Duodenal mucosa (tissue), 2 donors: Measurements from ENCODE around the gene SETX.
"Not testable (repeated sequence)": the region's sequence is repeated elsewhere in the genome, so short reads cannot be mapped to it uniquely, and the experiment has no call there.

Experiments
- H3K27ac ChIP-seq: one replicate; pipeline ENCODE4 v1.7.0; 2013; ENCODE audit warnings: low read depth, low read length
- H3K27me3 ChIP-seq, 2 donors: one replicate each; pipeline ENCODE4 v1.7.0; 2013; ENCODE audit warnings: low read length in 2 of 2, control low read depth in 1 of 2; ENCODE audit not compliant: insufficient read depth in 2 of 2, control insufficient read depth in 1 of 2
- H3K36me3 ChIP-seq, 2 donors: one replicate each; pipeline ENCODE4 v1.7.0; 2013; ENCODE audit warnings: low read length in 2 of 2, control low read depth in 1 of 2; ENCODE audit not compliant: insufficient read depth in 2 of 2, control insufficient read depth in 1 of 2
- H3K4me1 ChIP-seq, 2 donors: one replicate each; pipeline ENCODE4 v1.7.0; 2013; ENCODE audit warnings: low read length in 2 of 2, control low read depth in 1 of 2; ENCODE audit not compliant: insufficient read depth in 2 of 2, control insufficient read depth in 1 of 2
- H3K4me3 ChIP-seq, 2 donors: one replicate each; pipeline ENCODE4 v1.7.0; 2013; ENCODE audit warnings: low read length in 2 of 2, low read depth in 1 of 2
- H3K9ac ChIP-seq, 2 donors: one replicate each; pipeline ENCODE4 v1.7.0; 2013; ENCODE audit warnings: low read length in 2 of 2, low read depth in 1 of 2
- H3K9me3 ChIP-seq, 2 donors: one replicate each; pipeline ENCODE4 v1.7.0; 2013; ENCODE audit warnings: low read length in 2 of 2, control low read depth in 1 of 2; ENCODE audit not compliant: control insufficient read depth in 1 of 2

SETX gene

GRCh38 chr9:132378416-132378815 is 23.6 kb upstream of the SETX start:
- H3K9ac ChIP-seq, H3K9me3 ChIP-seq, H3K4me1 ChIP-seq, H3K4me3 ChIP-seq, H3K27ac ChIP-seq, H3K27me3 ChIP-seq: not testable (repeated sequence)
- peaks cover 27 to 49% of the 10 kb centered on the region in 2 donors for H3K36me3 ChIP-seq

- H3K9ac ChIP-seq, H3K9me3 ChIP-seq, H3K27me3 ChIP-seq, H3K4me1 ChIP-seq, H3K4me3 ChIP-seq, H3K27ac ChIP-seq: not testable (repeated sequence)
- peaks cover 27 to 46% of the 10 kb centered on the region in 2 donors for H3K36me3 ChIP-seq
Measured at GRCh38 chr9:132377769-132378168, 23.0 kb upstream of the SETX start.

GRCh38 chr9:132372177-132373095 is 17.6 kb upstream of the SETX start:
- Histone ChIP-seq H3K27me3 (no peaks in the 10 kb centered on the region), H3K27ac (no peak overlapping the region), H3K36me3 (peaks cover 10 to 22% of the 10 kb centered on the region in 2 donors), H3K4me1 (no peaks in the 10 kb centered on the region), H3K9ac (no peak overlapping the region), H3K4me3 (no peak overlapping the region), H3K9me3 (no peaks in the 10 kb centered on the region)

GRCh38 chr9:132370592-132370991 is 15.8 kb upstream of the SETX start:
- no peak overlapping the region for H3K4me3 ChIP-seq
- H3K4me1 ChIP-seq = no peaks in the 10 kb centered on the region
- H3K9ac ChIP-seq = no peak overlapping the region
- H3K27ac ChIP-seq = no peak overlapping the region
- H3K9me3 ChIP-seq = no peaks in the 10 kb centered on the region
- no peaks in the 10 kb centered on the region for H3K27me3 ChIP-seq
- H3K36me3 ChIP-seq = peaks cover 0 to 3% of the 10 kb centered on the region in 2 donors

DNA sequence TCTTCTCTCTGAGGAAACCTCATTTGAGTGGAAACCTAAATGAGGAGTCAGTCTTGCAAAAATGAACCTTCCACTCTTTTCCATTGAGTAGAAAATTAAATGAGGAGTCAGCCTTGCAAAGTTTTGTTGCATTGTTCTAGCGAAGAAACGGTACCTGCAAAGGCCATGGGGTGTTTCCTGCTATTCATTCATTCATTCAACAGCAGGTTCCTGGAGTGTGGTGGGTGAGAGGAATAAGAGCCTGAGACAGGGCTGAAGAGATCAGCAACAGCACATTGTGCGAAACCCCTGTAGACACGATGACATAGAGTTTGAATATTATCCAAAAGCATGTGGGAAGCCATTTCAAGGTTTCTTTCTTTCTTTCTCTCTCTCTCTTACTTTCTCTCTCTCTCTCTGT is 14.6 kb upstream of the SETX start:
- Histone ChIP-seq H3K4me1 (no peaks in the 10 kb centered on the region), H3K36me3 (no peaks in the 10 kb centered on the region), H3K27ac (no peak overlapping the region), H3K9me3 (no peaks in the 10 kb centered on the region), H3K4me3 (no peak overlapping the region), H3K9ac (no peak overlapping the region), H3K27me3 (no peaks in the 10 kb centered on the region)

DNA sequence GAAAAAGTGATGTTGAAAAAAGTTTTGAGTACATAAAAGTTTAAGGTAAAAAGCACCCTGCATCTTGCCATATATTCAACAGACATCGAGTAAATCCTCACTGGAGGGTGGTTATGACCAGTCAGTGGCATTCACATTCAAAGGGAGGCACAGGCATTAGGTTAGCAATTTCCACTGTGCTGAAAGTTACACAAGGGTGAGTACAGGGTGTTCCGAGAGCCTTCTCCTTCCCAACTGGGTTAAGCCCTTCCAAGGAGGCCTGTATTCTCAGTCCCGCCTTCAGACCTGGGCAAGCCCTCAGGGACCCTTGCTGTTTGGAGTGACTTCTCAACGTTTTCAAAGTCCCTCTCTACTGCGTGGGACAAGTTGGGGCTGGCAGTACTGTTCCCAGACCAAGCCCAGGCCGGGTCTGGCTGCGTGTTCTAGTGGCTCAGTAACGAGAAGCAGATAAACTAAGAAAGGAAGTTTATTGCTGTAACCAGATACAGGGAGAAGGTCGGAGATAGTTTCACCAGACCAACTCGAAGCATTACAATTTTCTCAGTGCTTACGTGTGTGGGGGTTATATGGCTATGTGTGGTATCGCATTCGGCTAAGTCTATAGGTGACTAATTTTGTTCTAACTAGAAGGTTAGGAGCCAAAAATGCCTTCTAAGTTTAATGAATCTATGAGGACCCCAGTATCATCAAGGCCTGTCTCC is 13.0 kb upstream of the SETX start:
- H3K4me3 ChIP-seq = no peak overlapping the region
- no peaks in the 10 kb centered on the region for H3K36me3 ChIP-seq
- no peaks in the 10 kb centered on the region for H3K27me3 ChIP-seq
- no peaks in the 10 kb centered on the region for H3K4me1 ChIP-seq
- H3K9ac ChIP-seq = no peak overlapping the region
- H3K9me3 ChIP-seq = no peaks in the 10 kb centered on the region
- H3K27ac ChIP-seq = no peak overlapping the region

GRCh38 chr9:132366481-132366880 is 11.7 kb upstream of the SETX start:
- no peak overlapping the region for H3K4me3 ChIP-seq
- no peak overlapping the region for H3K9ac ChIP-seq
- no peaks in the 10 kb centered on the region for H3K9me3 ChIP-seq
- H3K27me3 ChIP-seq = no peaks in the 10 kb centered on the region
- no peaks in the 10 kb centered on the region for H3K36me3 ChIP-seq
- H3K4me1 ChIP-seq = no peaks in the 10 kb centered on the region
- no peak overlapping the region for H3K27ac ChIP-seq

DNA sequence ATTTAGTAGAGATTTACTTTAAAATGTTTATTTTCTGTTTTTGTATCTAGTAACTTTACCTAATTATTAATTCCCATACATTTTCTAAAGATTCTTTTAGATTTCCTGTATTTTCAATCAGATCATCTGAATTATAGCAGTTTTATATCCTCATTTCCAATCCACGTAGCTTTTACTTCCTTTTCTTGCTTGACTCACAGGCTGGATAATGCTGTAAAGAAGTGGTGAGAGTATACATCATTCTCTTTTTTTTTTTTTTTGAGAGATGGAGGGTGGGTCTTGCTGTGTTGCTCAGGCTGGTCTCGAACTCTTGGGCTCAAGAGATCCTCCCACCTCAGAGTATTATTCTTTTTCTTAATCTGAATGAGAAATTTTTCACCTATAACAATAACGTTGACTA is 11.2 kb upstream of the SETX start:
- Histone ChIP-seq H3K9ac (no peak overlapping the region), H3K4me1 (no peaks in the 10 kb centered on the region), H3K36me3 (no peaks in the 10 kb centered on the region), H3K27ac (no peak overlapping the region), H3K4me3 (no peak overlapping the region), H3K9me3 (no peaks in the 10 kb centered on the region), H3K27me3 (no peaks in the 10 kb centered on the region)

DNA sequence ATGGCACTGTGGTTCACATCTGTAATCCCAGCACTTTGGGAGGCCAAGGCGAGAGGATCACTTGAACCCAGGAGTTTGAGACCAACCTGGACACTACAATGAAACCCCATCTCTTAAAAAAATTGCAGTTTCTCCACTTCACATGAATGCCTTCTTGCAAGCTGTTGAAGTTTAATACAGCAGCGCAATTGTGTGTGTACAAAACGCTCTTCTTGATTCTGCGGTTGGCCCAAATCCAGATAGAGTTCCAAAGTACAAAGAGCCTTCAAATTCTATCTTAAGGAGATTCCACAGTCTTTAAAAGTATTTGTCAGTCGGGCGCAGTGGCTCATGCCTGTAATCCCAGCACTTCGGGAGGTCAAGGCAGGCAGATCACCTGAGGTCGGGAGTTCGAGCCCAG is 9.3 kb upstream of the SETX start:
- Histone ChIP-seq H3K9ac (no peak overlapping the region), H3K4me3 (no peak overlapping the region), H3K36me3 (no peaks in the 10 kb centered on the region), H3K4me1 (no peaks in the 10 kb centered on the region), H3K27ac (no peak overlapping the region), H3K9me3 (no peaks in the 10 kb centered on the region), H3K27me3 (no peaks in the 10 kb centered on the region)

DNA sequence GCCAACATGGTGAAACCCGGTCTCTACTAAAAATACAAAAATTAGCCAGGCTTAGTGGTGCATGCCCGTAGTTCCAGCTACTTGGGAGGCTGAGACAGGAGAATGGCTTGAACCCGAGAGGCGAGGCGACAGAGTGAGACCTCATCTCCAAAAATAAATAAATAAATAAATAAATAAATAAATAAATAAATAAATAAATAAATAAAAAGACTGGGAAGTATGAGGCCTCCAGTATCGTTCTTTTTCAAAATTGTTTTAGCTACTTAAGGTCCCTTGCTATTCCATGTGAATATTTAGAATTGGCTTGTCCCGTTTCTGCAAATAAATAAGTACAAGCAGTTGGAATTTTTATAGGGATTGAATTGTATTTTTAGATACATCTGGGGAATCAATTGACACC is 3.0 kb upstream of the SETX start:
- H3K27me3 ChIP-seq = no peaks in the 10 kb centered on the region
- H3K4me3 ChIP-seq = no peak overlapping the region
- no peak overlapping the region for H3K9ac ChIP-seq

More for the DNA sequence above, 3.0 kb upstream of the SETX start:
- no peaks in the 10 kb centered on the region for H3K9me3 ChIP-seq
- peaks cover 11 to 13% of the 10 kb centered on the region in 2 donors for H3K4me1 ChIP-seq
- peaks cover 4 to 6% of the 10 kb centered on the region in 2 donors for H3K36me3 ChIP-seq
- H3K27ac ChIP-seq = no peak overlapping the region
